ENCODE results near the gene AP2A2. TPM values are rescaled to one million over a fixed set of nuclear protein-coding genes. Genes with fewer than 3 reads are reported as not detected.

AP2A2 gene
- total and polyA plus RNA-seq, 5 donors, result 22.4 to 55.0 (median 48.9) TPM

DNA sequence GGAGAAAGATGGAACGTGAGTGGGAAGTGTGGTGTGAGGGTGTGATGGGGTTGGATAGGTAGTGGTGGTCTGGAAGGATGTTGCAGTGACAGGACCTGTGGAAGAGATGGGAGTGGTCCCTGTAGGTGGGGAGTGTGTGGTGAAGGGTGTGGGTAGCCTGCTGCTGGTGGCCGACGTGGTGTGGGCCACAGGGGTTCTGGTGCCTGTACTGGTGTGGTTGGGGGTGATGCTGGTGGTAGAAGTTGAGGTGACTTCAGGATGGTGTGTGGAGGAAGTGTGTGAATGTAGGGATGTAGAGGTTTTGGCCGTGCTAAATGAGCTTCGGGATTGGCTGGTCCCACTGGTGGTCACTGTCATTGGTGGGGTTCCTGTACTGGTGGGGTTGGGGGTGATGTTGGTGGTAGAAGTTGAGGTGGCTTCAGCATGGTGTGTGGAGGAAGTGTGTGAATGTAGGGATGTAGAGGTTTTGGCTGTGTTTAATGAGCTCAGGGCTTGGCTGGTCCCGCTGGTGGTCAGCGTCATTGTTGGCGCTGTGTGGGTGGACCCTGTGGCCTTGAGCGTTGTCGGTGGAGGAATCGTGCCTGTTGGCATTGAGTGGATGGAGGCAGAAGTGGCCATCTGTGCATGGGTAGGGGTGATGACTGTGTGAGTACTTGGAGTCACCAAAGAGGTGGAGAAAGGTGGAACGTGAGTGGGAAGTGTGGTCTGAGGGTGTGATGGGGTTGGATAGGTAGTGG is 91.8 kb downstream of the AP2A2 start:
- 86% methylated on average over 12 of the region's 12 CpGs for WGBS
- no peaks in the 10 kb centered on the region for H3K4me1 ChIP-seq (ENCODE audit: control insufficient read depth, insufficient read depth, low read length)
- ATAC-seq, result peak; percentile 42 to 46

DNA sequence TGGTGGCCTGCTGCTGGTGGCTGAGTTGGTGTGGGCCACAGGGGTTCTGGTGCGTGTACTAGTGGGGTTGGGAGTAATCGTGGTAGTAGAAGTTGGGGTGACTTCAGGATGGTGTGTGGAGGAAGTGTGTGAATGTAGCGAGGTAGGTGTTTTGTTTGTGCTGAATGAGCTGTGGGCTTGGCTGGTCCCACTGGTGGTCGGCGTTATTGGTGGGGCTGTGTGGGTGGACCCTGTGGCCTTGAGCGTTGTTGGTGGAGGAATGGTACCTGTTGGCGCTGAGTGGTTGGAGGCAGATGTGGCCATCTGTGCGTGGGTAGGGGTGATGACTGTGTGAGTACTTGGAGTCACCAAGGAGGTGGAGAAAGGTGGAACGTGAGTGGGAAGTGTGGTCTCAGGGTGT is 92.4 kb downstream of the AP2A2 start:
- Histone ChIP-seq H3K4me3 (ENCODE audit: low read length) (no peak overlapping the region), H3K27ac (ENCODE audit: low read length) (no peak overlapping the region), H3K9me3 (ENCODE audit: control insufficient read depth, low read length) (no peaks in the 10 kb centered on the region), H3K4me1 (ENCODE audit: control insufficient read depth, insufficient read depth, low read length) (no peaks in the 10 kb centered on the region), H3K27me3 (ENCODE audit: control insufficient read depth, insufficient read depth) (no peaks in the 10 kb centered on the region)
- intact Hi-C loops (cut with DNase I), result no loop called here
- 87% methylated on average over 9 of the region's 9 CpGs for WGBS
- ATAC-seq (no peak), DNase-seq (no peak)

More for the DNA sequence above, 91.8 kb downstream of the AP2A2 start:
- no peak for DNase-seq
- Histone ChIP-seq H3K27me3 (ENCODE audit: control insufficient read depth, insufficient read depth) (no peaks in the 10 kb centered on the region), H3K4me3 (ENCODE audit: low read length) (no peak overlapping the region), H3K27ac (ENCODE audit: low read length) (no peak overlapping the region), H3K9me3 (ENCODE audit: control insufficient read depth, low read length) (no peaks in the 10 kb centered on the region)
- intact Hi-C loops (cut with DNase I), result no loop called here

DNA sequence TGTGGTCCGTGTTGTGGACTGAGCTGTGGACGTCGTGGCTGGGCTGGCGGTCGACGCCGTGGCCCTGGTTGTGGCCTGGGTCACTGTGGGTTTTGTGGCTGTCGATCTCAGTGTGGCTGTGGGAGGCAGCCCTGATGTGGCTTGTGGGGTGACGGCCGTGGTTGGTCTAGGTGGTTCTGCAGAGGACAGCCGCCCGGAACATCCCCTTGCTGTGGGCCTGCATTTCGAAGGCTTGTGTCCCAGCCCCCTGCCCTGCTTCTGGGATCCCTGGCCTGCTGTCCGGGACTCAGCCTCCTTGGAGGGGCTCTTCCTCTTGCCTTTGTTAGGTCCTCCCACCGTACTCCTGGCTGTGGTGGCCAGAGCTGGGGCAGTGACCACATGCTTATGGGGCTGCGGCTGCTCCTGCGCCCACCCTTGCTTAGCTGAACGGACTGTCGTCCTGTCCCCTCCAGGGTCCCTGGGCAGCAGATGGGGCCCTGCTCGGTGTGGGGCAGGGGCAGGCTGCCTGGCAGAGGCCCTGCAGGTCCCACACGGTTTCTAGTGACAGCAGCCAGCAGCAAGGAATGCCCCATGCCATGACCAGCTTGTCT is 93.7 kb downstream of the AP2A2 start:
- DNase-seq, result peak in 1 of 3 donors; percentile 37
- intact Hi-C loops (cut with DNase I), result no loop called here
- 86% methylated on average over 21 of the region's 21 CpGs for WGBS
- Histone ChIP-seq H3K4me1 (ENCODE audit: control insufficient read depth, insufficient read depth, low read length) (no peaks in the 10 kb centered on the region), H3K27me3 (ENCODE audit: control insufficient read depth, insufficient read depth) (no peaks in the 10 kb centered on the region), H3K4me3 (ENCODE audit: low read length) (no peak overlapping the region), H3K9me3 (ENCODE audit: control insufficient read depth, low read length) (no peaks in the 10 kb centered on the region), H3K27ac (ENCODE audit: low read length) (no peak overlapping the region)
- no peak for ATAC-seq

DNA sequence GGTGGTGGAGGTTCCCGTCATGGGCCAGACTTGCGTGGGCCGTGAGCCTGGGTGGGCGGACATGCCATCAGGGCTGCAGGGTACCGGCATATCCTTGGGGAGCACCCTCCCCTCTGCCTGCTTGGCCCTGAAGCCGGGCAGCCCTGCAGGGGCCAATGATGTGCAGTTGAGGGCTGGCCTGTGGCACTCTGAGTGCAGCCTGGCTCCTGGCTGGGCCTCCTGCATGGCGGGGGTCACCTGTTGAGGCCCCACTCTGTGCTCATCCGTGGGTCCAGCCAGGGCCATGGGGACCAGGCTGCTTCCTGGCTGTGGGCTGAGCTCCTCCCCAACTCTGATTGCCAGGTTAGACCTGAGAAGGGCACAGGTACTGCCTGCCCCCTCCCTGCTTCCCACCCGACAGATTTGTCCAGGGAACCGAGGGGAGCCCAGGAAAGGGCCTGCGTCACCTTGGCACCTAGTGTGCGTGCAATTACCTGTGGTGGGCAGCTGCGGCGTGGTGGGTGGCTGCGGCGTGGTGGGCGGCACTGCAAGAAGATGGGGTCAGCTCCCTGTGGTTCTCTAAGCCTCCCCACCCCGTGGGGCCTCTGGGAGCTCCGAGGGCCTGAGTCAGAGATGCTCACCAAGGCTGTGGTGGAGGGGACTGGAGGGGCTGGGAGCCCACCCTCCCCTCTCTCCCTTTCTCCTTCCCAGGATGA is 94.7 kb downstream of the AP2A2 start:
- intact Hi-C loops (cut with DNase I), result no loop called here
- H3K9me3 ChIP-seq (ENCODE audit: control insufficient read depth, low read length), result no peaks in the 10 kb centered on the region
- DNase-seq (peak in 2 of 3 donors; percentile 26 to 31), ATAC-seq (no peak)
- no peak overlapping the region for H3K4me3 ChIP-seq (ENCODE audit: low read length)
- H3K27me3 ChIP-seq (ENCODE audit: control insufficient read depth, insufficient read depth), result no peaks in the 10 kb centered on the region
- no peak overlapping the region for H3K27ac ChIP-seq (ENCODE audit: low read length)
- WGBS, result 93% methylated on average over 19 of the region's 19 CpGs
- no peaks in the 10 kb centered on the region for H3K4me1 ChIP-seq (ENCODE audit: control insufficient read depth, insufficient read depth, low read length)

DNA sequence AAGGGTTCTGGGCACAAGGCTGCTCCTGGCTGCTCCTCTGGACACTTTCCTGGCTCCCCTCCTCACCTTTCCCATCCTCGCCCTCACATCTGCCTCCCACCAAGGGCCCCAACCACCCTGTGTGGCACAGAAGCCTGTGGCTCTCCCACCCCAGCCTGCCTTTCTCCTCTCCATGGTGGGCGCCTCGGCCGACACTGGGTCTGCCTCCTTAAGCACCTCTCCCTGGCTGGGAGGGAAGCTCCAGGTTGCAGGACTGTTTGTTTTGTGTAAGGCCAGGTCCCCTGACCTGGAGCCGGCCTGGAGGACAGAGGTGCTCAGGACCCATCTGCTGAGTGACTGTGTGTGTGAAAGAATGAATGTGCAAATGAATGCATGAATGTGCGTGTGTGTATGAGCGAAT is 96.7 kb downstream of the AP2A2 start:
- no peak overlapping the region for H3K4me3 ChIP-seq (ENCODE audit: low read length)
- no peaks in the 10 kb centered on the region for H3K27me3 ChIP-seq (ENCODE audit: control insufficient read depth, insufficient read depth)
- no peak overlapping the region for H3K27ac ChIP-seq (ENCODE audit: low read length)
- ATAC-seq (no peak), DNase-seq (peak in 1 of 3 donors; percentile 46)
- no peaks in the 10 kb centered on the region for H3K9me3 ChIP-seq (ENCODE audit: control insufficient read depth, low read length)
- H3K4me1 ChIP-seq (ENCODE audit: control insufficient read depth, insufficient read depth, low read length), result no peaks in the 10 kb centered on the region
- WGBS, result 94% methylated on average over 7 of the region's 7 CpGs
- intact Hi-C loops (cut with DNase I), result no loop called here

DNA sequence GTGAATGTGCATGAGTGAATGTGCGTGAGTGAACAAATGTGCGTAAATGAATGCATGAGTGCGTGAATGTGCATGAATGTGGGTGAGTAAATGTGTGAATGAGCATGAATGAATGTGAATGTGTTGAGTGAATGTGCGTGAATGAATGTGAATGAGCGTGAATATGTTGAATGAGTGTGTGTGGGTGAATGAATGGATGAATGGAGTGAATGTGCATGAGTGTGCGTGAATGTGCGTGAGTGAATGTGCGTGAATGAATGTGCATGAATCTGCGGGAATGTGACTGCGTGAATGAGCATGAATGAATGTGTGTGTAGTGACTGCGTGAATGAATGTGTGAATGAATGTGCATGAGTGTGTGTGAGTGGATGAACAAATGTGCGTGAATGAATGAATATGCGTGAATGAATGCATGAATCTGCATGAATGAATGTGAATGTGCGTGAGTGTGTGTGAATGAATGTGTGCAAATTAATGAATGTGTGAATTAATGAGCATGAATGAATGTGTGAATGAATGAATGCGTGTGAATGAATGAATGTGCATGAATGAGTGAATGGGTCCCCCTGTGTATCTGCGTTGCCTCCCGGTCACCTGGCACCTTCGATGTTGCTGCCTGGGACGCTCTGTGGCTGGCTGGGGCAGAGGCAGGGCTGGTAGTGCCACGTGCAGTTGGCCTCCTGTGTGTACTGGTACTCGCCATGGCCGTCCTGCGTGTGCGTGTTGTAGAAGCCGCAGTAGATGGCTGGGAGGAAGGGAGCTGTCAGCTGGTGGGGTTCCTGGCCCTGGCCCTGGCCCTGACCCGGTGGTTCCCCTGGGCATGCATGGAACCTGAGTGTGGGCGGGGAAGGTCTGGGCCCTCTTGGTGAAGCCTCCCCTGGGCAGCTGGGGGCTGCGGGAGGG is 97.5 kb downstream of the AP2A2 start:
- intact Hi-C loops (cut with DNase I), result no loop called here
- Histone ChIP-seq H3K27ac (ENCODE audit: low read length) (no peak overlapping the region), H3K27me3 (ENCODE audit: control insufficient read depth, insufficient read depth) (no peaks in the 10 kb centered on the region), H3K4me3 (ENCODE audit: low read length) (no peak overlapping the region), H3K9me3 (ENCODE audit: control insufficient read depth, low read length) (no peaks in the 10 kb centered on the region), H3K4me1 (ENCODE audit: control insufficient read depth, insufficient read depth, low read length) (no peaks in the 10 kb centered on the region)
- ATAC-seq (no peak), DNase-seq (peak in 2 of 3 donors; percentile 16 to 34)
- 92% methylated on average over 28 of the region's 28 CpGs for WGBS

DNA sequence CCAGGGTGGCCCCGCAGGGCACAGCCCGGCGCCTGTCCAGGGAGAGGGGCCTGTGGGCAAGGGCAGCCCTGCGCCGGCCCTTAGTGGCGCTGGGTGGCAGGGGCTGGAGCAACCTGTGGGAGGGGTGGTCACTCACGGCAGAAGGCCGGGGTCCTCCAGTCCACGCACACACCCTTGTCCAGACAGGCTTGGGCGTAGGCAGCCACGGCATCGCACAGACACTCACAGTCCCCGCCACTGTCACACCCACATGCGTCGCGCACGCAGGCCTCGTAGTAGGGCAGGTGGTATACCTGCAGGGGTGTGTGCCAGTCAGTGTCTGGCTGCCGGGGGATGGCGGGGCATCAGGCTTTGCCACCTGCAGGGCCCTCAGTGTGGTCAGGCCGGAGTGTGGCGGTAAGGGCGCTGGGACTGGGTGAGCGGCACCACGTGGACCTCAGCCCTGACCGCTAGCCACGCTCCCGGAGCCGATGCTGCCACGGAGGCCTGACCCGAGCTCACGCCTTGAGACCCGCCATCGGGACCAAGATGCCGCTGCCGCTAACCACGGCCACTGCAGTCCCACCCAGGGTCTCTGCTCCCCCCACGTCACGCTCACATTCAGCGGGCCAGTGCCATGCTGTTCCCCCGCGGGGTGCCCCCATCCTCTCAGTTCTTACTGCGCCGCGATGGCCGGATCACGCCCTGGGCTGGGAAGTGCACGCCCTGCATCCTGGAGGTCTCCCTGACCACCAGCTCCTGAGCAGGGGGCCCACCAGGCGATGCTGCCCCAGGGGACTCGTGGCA is 98.3 kb downstream of the AP2A2 start:
- WGBS, result 95% methylated on average over 50 of the region's 50 CpGs

GRCh38 chr11:1024597-1025409 is 99.1 kb downstream of the AP2A2 start:
- intact Hi-C loops (cut with DNase I), result no loop called here
- WGBS, result 87% methylated on average over 48 of the region's 48 CpGs
- H3K9me3 ChIP-seq (ENCODE audit: control insufficient read depth, low read length), result no peaks in the 10 kb centered on the region
- ATAC-seq, result no peak
- no peak overlapping the region for H3K4me3 ChIP-seq (ENCODE audit: low read length)
- H3K27ac ChIP-seq (ENCODE audit: low read length), result no peak overlapping the region
- DNase-seq, result peak in 2 of 3 donors; percentile 46 to 52
- no peaks in the 10 kb centered on the region for H3K27me3 ChIP-seq (ENCODE audit: control insufficient read depth, insufficient read depth)
- H3K4me1 ChIP-seq (ENCODE audit: control insufficient read depth, insufficient read depth, low read length), result no peaks in the 10 kb centered on the region

More for the DNA sequence above, 98.3 kb downstream of the AP2A2 start:
- no peaks in the 10 kb centered on the region for H3K4me1 ChIP-seq (ENCODE audit: control insufficient read depth, insufficient read depth, low read length)
- ATAC-seq, result no peak
- peak in 2 of 3 donors; percentile 49 to 63 for DNase-seq
- H3K9me3 ChIP-seq (ENCODE audit: control insufficient read depth, low read length), result no peaks in the 10 kb centered on the region
- no peak overlapping the region for H3K4me3 ChIP-seq (ENCODE audit: low read length)
- intact Hi-C loops (cut with DNase I), result no loop called here
- no peak overlapping the region for H3K27ac ChIP-seq (ENCODE audit: low read length)
- no peaks in the 10 kb centered on the region for H3K27me3 ChIP-seq (ENCODE audit: control insufficient read depth, insufficient read depth)

- Histone ChIP-seq H3K9me3 (ENCODE audit: control insufficient read depth, low read length) (no peaks in the 10 kb centered on the region), H3K4me3 (ENCODE audit: low read length) (no peak overlapping the region), H3K4me1 (ENCODE audit: control insufficient read depth, insufficient read depth, low read length) (no peaks in the 10 kb centered on the region), H3K27me3 (ENCODE audit: control insufficient read depth, insufficient read depth) (no peaks in the 10 kb centered on the region), H3K27ac (ENCODE audit: low read length) (no peak overlapping the region)
- intact Hi-C loops (cut with DNase I), result no loop called here
- DNase-seq (peak in 2 of 3 donors; percentile 43 to 51), ATAC-seq (no peak)
- 71% methylated on average over 35 of the region's 35 CpGs for WGBS
Observed at GRCh38 chr11:1025410-1026162, 99.9 kb downstream of the AP2A2 start.

Measured in right cardiac atrium (tissue), 5 donors.